Spleen (tissue), 11 donors: ENCODE data around the gene CHRNA4. TPM values are rescaled to one million over a fixed set of nuclear protein-coding genes. Genes with fewer than 3 reads are reported as not detected.

ENCODE experiments used
- DNase-seq: peaks from one replicate; pipeline ENCODE4 v3.0.0-alpha.2; 2020
- H3K27ac ChIP-seq, 8 donors: fragments of 200-600 bp; sonication (generic) in 7 of 8; 1 replicate in 4 of 8; 2 replicates in 4 of 8; pipeline versions ENCODE4 v1.5.0 to v1.8.0; 2016 to 2021; ENCODE audit warnings: inconsistent platforms in 4 of 8, mild to moderate bottlenecking in 4 of 8, moderate library complexity in 1 of 8
- H3K27me3 ChIP-seq, 7 donors: fragments of 200-600 bp; sonication (generic) in 6 of 7; replicated peaks in 1 of 7; 1 replicate in 4 of 7; 2 replicates in 3 of 7; pipeline versions ENCODE4 v1.5.0 to v1.8.0; 2016 to 2021; ENCODE audit warnings: inconsistent platforms in 3 of 7, mild to moderate bottlenecking in 1 of 7
- H3K36me3 ChIP-seq, 6 donors: fragments of 200-600 bp; sonication (generic) in 5 of 6; 1 replicate in 4 of 6; 2 replicates in 2 of 6; pipeline versions ENCODE4 v1.5.0 to v1.8.0; 2016 to 2021; ENCODE audit warnings: inconsistent platforms in 2 of 6
- H3K4me1 ChIP-seq, 6 donors: fragments of 200-600 bp; sonication (generic) in 5 of 6; 1 replicate in 3 of 6; 2 replicates in 3 of 6; pipeline versions ENCODE4 v1.5.0 to v1.8.0; 2016 to 2021; ENCODE audit warnings: inconsistent platforms in 3 of 6
- H3K4me3 ChIP-seq, 8 donors: fragments of 200-600 bp; sonication (generic) in 7 of 8; 1 replicate in 4 of 8; 2 replicates in 4 of 8; pipeline versions ENCODE4 v1.5.0 to v1.8.0; 2016 to 2021; ENCODE audit warnings: inconsistent platforms in 4 of 8, mild to moderate bottlenecking in 4 of 8, moderate library complexity in 2 of 8
- H3K9me3 ChIP-seq, 8 donors: fragments of 200-600 bp; sonication (generic) in 7 of 8; 1 replicate in 4 of 8; 2 replicates in 4 of 8; pipeline versions ENCODE4 v1.5.0 to v1.8.0; 2016 to 2021; ENCODE audit warnings: inconsistent platforms in 4 of 8
- POLR2A ChIP-seq, 3 donors: fragments of 450-650 bp; IDR thresholded peaks; one replicate each; pipeline ENCODE4 v1.5.1; 2017; ENCODE audit warnings: antibody characterized with exemption in 3 of 3, mild to moderate bottlenecking in 1 of 3
- POLR2AphosphoS5 ChIP-seq, 3 donors: sonication (generic); formaldehyde crosslinking; IDR thresholded peaks; one replicate each; pipeline ENCODE4 v1.5.1; 2017; ENCODE audit warnings: antibody characterized with exemption in 3 of 3
- WGBS, 5 donors: extraction: QIAGEN DNeasy Blood & Tissue Kit in 3 of 5; methylation state at CpG; one replicate each; pipeline versions ENCODE4 v1.1.5 to v1.1.7; 2013 to 2018; 5-methylcytosine and 5-hydroxymethylcytosine counted together
- intact Hi-C: fragments of 100-400 bp; cut with DNase I; formaldehyde crosslinking; loops from one replicate; pipeline ENCODE4 v1.15.0; 2023; ENCODE audit warnings: low total_unique reads
- polyA plus RNA-seq, 3 donors: library from polyadenylated mRNA; stranded (reverse); fragments of 200-250 nt; gene quantifications; one replicate each; pipeline ENCODE4 v1.2.1, GENCODE V29; 2013
- total RNA-seq, 7 donors: library from RNA; depleted of rRNA in 3 of 7; stranded (reverse); fragments of >200 nt in 3 of 7; fragmentation: NEBNext Ultra II Directional in 4 of 7; extraction: Animal tissue kit (Norgen Biotek cat#: 25700) in 4 of 7; gene quantifications; one replicate each; pipeline versions ENCODE4 v1.1.0 to v1.2.1, GENCODE V29; 2016 to 2021
- TF ChIP-seq, protein P1 (sequence below), 11 experiments: fragments of 200-600 bp in 7 of 11; fragments of 450-650 bp in 4 of 11; sonication (generic) in 4 of 11; IDR thresholded peaks in 8 of 11; conservative IDR thresholded peaks in 3 of 11; 1 replicate in 7 of 11; 2 replicates in 4 of 11; pipeline versions ENCODE4 v1.4.0 to v1.8.0; 2016 to 2021; ENCODE audit warnings: antibody characterized with exemption in 11 of 11, inconsistent platforms in 4 of 11, mild to moderate bottlenecking in 1 of 11
- donor health status: healthy with polysubstance abuse.
- donor health status: DM: no; HTN: no; CAD: no; lungs with moderate emphysema.
- donor health status: DM: no; HTN: no; CAD: no.
- donor health status: Bipolar disorder and iron deficiency.
- donor health status: healthy.
- donor health status: DM: no; HTN: no; CAD: no.
- donor health status: DM: yes; HTN: yes; CAD: no.

Gene CHRNA4
- total and polyA plus RNA-seq, 10 donors, result 0.15 to 13.8 (median 1.3) TPM; not detected in 1

DNA sequence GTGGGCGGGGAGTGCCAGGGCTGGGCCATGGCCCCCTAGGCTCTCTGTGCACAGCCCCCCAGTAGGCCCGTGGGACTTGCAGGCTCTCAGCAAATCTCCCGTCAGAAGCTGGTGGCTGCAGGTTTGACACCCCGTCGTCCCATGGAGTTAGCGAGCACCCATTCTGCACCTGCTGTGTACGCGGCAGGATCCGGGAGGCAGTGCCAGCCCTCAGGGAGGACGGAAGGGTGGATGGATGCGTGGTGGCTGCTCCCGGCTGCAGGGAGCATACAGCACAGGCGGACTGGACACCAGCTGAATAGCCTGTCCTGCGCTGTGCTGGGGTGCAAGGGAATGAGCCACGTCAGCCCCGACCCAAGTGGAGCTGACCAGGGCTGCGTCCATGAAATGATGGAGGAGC, 32.4 kb upstream of the CHRNA4 start:
- peaks cover 0 to 9% (median 0%) of the 10 kb centered on the region in 6 donors for H3K4me1 ChIP-seq
- H3K27ac ChIP-seq, result no peak overlapping the region
- TF ChIP-seq, protein P1, sequence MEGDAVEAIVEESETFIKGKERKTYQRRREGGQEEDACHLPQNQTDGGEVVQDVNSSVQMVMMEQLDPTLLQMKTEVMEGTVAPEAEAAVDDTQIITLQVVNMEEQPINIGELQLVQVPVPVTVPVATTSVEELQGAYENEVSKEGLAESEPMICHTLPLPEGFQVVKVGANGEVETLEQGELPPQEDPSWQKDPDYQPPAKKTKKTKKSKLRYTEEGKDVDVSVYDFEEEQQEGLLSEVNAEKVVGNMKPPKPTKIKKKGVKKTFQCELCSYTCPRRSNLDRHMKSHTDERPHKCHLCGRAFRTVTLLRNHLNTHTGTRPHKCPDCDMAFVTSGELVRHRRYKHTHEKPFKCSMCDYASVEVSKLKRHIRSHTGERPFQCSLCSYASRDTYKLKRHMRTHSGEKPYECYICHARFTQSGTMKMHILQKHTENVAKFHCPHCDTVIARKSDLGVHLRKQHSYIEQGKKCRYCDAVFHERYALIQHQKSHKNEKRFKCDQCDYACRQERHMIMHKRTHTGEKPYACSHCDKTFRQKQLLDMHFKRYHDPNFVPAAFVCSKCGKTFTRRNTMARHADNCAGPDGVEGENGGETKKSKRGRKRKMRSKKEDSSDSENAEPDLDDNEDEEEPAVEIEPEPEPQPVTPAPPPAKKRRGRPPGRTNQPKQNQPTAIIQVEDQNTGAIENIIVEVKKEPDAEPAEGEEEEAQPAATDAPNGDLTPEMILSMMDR (IDR thresholded peaks at IDR 0.05 in 8 of 11, conservative IDR thresholded peaks at IDR 0.05 in 3 of 11), result no peak
- TF ChIP-seq POLR2AphosphoS5 (IDR thresholded peaks at IDR 0.05) (no peak), POLR2A (IDR thresholded peaks at IDR 0.05) (no peak)
- no peak overlapping the region for H3K4me3 ChIP-seq
- DNase-seq, result no peak
- whole genome bisulfite sequencing, 5 donors, result 75 to 91% (median 81%) methylated on average over 14 to 17 of the region's 17 CpGs
- peaks cover 0 to 59% (median 17%) of the 10 kb centered on the region in 7 donors for H3K27me3 ChIP-seq
- H3K36me3 ChIP-seq, result no peaks in the 10 kb centered on the region
- H3K9me3 ChIP-seq, result peaks cover 0 to 33% (median 13%) of the 10 kb centered on the region in 8 donors
- intact Hi-C loops, result no loop called here

DNA sequence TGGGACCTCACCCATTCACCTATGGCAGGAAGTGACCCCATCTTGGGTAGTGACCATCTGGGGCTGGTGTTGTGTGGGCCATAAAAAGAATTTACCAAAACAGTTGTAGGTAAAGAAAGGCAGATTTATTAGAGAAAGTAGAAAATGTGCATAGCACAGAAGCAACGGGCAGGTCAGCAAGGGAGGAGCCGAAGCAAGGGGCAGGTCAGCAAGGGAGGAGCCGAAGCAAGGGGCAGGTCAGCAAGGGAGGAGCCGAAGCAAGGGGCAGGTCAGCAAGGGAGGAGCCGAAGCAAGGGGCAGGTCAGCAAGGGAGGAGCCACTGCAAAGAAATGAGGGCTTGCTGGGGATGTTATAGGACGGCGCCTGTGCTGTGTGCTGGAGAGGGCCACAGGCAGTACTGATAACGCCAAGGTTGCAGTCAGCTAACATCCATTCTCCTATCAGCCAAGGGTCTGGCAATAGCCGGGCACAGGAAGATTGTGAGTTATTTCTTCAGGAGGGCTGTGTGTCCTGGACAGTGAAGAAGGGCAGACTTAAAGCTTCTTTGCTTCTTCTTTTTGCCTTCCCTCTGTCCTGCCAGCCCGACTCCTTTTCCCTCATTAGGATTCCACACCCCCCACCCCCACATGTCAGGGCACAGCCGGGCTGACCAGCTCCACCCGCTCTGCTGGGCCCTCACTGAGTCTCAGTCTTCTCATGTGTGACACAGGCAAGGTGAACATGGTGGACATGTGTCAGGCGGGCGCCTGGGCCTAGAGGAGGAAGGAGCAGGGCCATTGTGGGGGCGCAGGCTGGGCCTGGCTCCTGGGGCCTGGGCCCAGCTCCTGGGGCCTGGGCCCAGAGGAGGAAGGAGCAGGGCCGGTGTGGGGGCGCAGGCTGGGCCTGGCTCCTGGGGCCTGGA, 31.6 kb upstream of the CHRNA4 start:
- DNase-seq, result no peak
- peaks cover 0 to 52% (median 17%) of the 10 kb centered on the region in 7 donors for H3K27me3 ChIP-seq
- H3K36me3 ChIP-seq, result no peaks in the 10 kb centered on the region
- intact Hi-C loops, result no loop called here
- TF ChIP-seq, protein P1 (IDR thresholded peaks at IDR 0.05 in 8 of 11, conservative IDR thresholded peaks at IDR 0.05 in 3 of 11), result no peak
- no peak for TF ChIP-seq POLR2AphosphoS5 (IDR thresholded peaks at IDR 0.05)
- TF ChIP-seq POLR2A (IDR thresholded peaks at IDR 0.05), result no peak
- no peak overlapping the region for H3K27ac ChIP-seq
- H3K9me3 ChIP-seq, result peaks cover 0 to 35% (median 15%) of the 10 kb centered on the region in 8 donors
- no peak overlapping the region for H3K4me3 ChIP-seq
- WGBS, 5 donors, result 85 to 95% (median 89%) methylated on average over 14 to 17 of the region's 17 CpGs
- peaks cover 0 to 9% (median 0%) of the 10 kb centered on the region in 6 donors for H3K4me1 ChIP-seq

DNA sequence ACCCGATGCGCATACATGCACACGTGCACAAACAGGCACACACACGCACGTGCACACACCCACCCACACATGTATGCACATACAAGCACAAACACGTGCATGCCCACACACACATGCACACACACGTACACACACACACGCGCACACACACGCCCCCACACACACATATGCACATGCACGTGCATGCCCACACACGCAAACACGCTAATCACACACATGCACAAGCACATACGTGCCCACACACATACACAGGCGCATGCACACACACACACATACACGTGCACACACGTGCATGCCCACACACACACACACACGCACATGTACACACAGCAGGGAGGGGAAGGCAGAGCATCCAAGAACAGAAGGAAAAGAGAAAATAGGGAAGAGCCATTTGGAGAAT, 26.8 kb upstream of the CHRNA4 start:
- TF ChIP-seq POLR2AphosphoS5 (IDR thresholded peaks at IDR 0.05) (no peak), POLR2A (IDR thresholded peaks at IDR 0.05) (no peak)
- TF ChIP-seq, protein P1 (IDR thresholded peaks at IDR 0.05 in 8 of 11, conservative IDR thresholded peaks at IDR 0.05 in 3 of 11), result no peak
- intact Hi-C loops, result no loop called here
- Histone ChIP-seq H3K36me3 (no peaks in the 10 kb centered on the region), H3K27ac (no peak overlapping the region), H3K4me3 (no peak overlapping the region), H3K9me3 (peaks cover 0 to 68% (median 39%) of the 10 kb centered on the region in 8 donors), H3K27me3 (peaks cover 0 to 31% (median 0%) of the 10 kb centered on the region in 7 donors), H3K4me1 (no peaks in the 10 kb centered on the region)
- DNase-seq, result no peak
- WGBS, 5 donors, result 82 to 96% (median 89%) methylated on average over 18 of the region's 18 CpGs

DNA sequence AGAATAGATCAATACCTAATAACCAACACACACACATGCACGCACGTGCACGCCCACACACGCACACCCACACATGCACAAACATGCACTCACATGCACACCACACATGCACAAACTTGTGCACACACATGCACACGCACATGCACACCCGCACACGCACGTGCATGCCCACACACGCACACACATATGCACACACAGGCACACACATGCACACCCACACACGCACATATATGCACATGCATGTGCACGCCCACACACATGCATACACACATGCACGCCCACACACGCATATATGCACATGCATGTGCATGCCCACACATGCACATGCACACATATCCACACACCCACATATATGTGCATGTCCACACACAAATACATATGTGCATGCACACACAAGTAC, 26.2 kb upstream of the CHRNA4 start:
- TF ChIP-seq, protein P1 (IDR thresholded peaks at IDR 0.05 in 8 of 11, conservative IDR thresholded peaks at IDR 0.05 in 3 of 11), result no peak
- TF ChIP-seq POLR2AphosphoS5 (IDR thresholded peaks at IDR 0.05), result no peak
- no peak for TF ChIP-seq POLR2A (IDR thresholded peaks at IDR 0.05)
- peaks cover 0 to 32% (median 2%) of the 10 kb centered on the region in 7 donors for H3K27me3 ChIP-seq
- intact Hi-C loops, result no loop called here
- no peak overlapping the region for H3K27ac ChIP-seq
- no peak for DNase-seq
- WGBS, 5 donors, result 90 to 98% (median 97%) methylated on average over 13 of the region's 13 CpGs
- no peaks in the 10 kb centered on the region for H3K36me3 ChIP-seq
- H3K4me3 ChIP-seq, result no peak overlapping the region
- peaks cover 0 to 68% (median 39%) of the 10 kb centered on the region in 8 donors for H3K9me3 ChIP-seq
- H3K4me1 ChIP-seq, result no peaks in the 10 kb centered on the region
